WTC11 (cell line): ENCODE measurements around the gene KCNJ8. TPM values are rescaled to one million over a fixed set of nuclear protein-coding genes. Genes with fewer than 3 reads are reported as not detected.

ENCODE experiments used
- ATAC-seq: fragments of 200-7000 bp; cut with Tn5 transposase; 2 replicates; pipeline ENCODE4 v1.10.0; 2021; ENCODE audit warnings: mild to moderate bottlenecking, moderate library complexity
- CTCF ChIA-PET: fragments of 300-600 bp; sonication (Branson Sonifier 250); formaldehyde crosslinking; loops from one replicate; lab custom pipeline; 2021; ENCODE audit warnings: antibody characterized with exemption; lab: Charles Lee
- POLR2A ChIA-PET: fragments of 350-600 bp; sonication (Branson Sonifier 250); formaldehyde crosslinking; loops from one replicate; lab custom pipeline; 2021; ENCODE audit warnings: antibody characterized with exemption; lab: Charles Lee
- DNase-seq: peaks from one replicate; pipeline ENCODE4 v3.0.0; 2021; ENCODE audit warnings: low spot score
- H3K27ac Mint-ChIP-seq: 2 replicates; pipeline ENCODE4 v1.8.0; 2021; ENCODE audit warnings: mixed read lengths
- H3K27me3 Mint-ChIP-seq: 2 replicates; pipeline ENCODE4 v1.8.0; 2021; ENCODE audit warnings: low read depth, mild to moderate bottlenecking, moderate library complexity, mixed read lengths
- H3K36me3 Mint-ChIP-seq: 2 replicates; pipeline ENCODE4 v1.8.0; 2021; ENCODE audit warnings: mixed read lengths
- H3K4me1 Mint-ChIP-seq: 2 replicates; pipeline ENCODE4 v1.8.0; 2022; ENCODE audit warnings: mixed read lengths
- H3K4me3 Mint-ChIP-seq: 2 replicates; pipeline ENCODE4 v1.8.0; 2021; ENCODE audit warnings: mild to moderate bottlenecking, moderate library complexity, mixed read lengths
- H3K9me3 Mint-ChIP-seq: 2 replicates; pipeline ENCODE4 v1.8.0; 2021; ENCODE audit warnings: mixed read lengths
- AFF4 ChIP-seq: sonication (generic); formaldehyde crosslinking; IDR thresholded peaks from 2 replicates; pipeline ENCODE4 v1.8.1; 2023; ENCODE audit warnings: mild to moderate bottlenecking, missing genetic modification reagents, borderline replicate concordance
- AR ChIP-seq: fragments of 250-450 bp; sonication (Bioruptor Pico); IDR thresholded peaks from 2 replicates; pipeline ENCODE4 v1.9.0; 2021; ENCODE audit warnings: mild to moderate bottlenecking
- CREB1 ChIP-seq: sonication (generic); formaldehyde crosslinking; IDR thresholded peaks from 2 replicates; pipeline ENCODE4 v1.8.0; 2023; ENCODE audit warnings: mild to moderate bottlenecking, missing genetic modification reagents
- CREM ChIP-seq: sonication (generic); formaldehyde crosslinking; IDR thresholded peaks from 2 replicates; pipeline ENCODE4 v1.8.1; 2022; ENCODE audit warnings: mild to moderate bottlenecking, missing genetic modification reagents, moderate library complexity
- E2F1 ChIP-seq: sonication (generic); formaldehyde crosslinking; IDR thresholded peaks from 2 replicates; pipeline ENCODE4 v1.8.0; 2022; ENCODE audit warnings: mild to moderate bottlenecking, missing genetic modification reagents
- FOXP1 ChIP-seq: sonication (generic); formaldehyde crosslinking; IDR thresholded peaks from 2 replicates; pipeline ENCODE4 v1.8.0; 2022; ENCODE audit warnings: missing genetic modification reagents, mild to moderate bottlenecking, moderate library complexity, borderline replicate concordance
- MXD4 ChIP-seq: fragments of 250-450 bp; sonication (Bioruptor Pico); IDR thresholded peaks from 2 replicates; pipeline ENCODE4 v1.8.0; 2021; ENCODE audit warnings: mild to moderate bottlenecking, moderate library complexity, borderline replicate concordance
- MYBL2 ChIP-seq: sonication (generic); formaldehyde crosslinking; IDR thresholded peaks from 2 replicates; pipeline ENCODE4 v1.8.1; 2023; ENCODE audit warnings: mild to moderate bottlenecking, moderate library complexity, missing genetic modification reagents
- SP1 ChIP-seq: sonication (generic); formaldehyde crosslinking; conservative IDR thresholded peaks from 2 replicates; pipeline ENCODE4 v1.8.1; 2022; ENCODE audit warnings: missing genetic modification reagents
- TP53 ChIP-seq: sonication (generic); formaldehyde crosslinking; IDR thresholded peaks from 2 replicates; pipeline ENCODE4 v1.8.1; 2023; ENCODE audit warnings: mild to moderate bottlenecking, missing genetic modification reagents
- USF2 ChIP-seq: sonication (generic); formaldehyde crosslinking; IDR thresholded peaks from 2 replicates; pipeline ENCODE4 v1.8.1; 2023; ENCODE audit warnings: mild to moderate bottlenecking, missing genetic modification reagents, moderate library complexity
- ZBTB21 ChIP-seq: sonication (generic); formaldehyde crosslinking; IDR thresholded peaks from 2 replicates; pipeline ENCODE4 v1.8.1; 2023; ENCODE audit warnings: mild to moderate bottlenecking, missing genetic modification reagents, borderline replicate concordance
- ZNF263 ChIP-seq: sonication (generic); formaldehyde crosslinking; IDR thresholded peaks from 2 replicates; pipeline ENCODE4 v1.8.1; 2022; ENCODE audit warnings: low read depth, mild to moderate bottlenecking, moderate library complexity, missing genetic modification reagents
- ZNF671 ChIP-seq: fragments of 250-450 bp; sonication (Bioruptor Pico); IDR thresholded peaks from 2 replicates; pipeline ENCODE4 v1.8.0; 2021; ENCODE audit warnings: mild to moderate bottlenecking
- ZSCAN18 ChIP-seq: fragments of 250-450 bp; sonication (Bioruptor Pico); IDR thresholded peaks from 2 replicates; pipeline ENCODE4 v2.1.2; 2022; ENCODE audit warnings: mild to moderate bottlenecking, moderate library complexity
- total RNA-seq: library from RNA; stranded (reverse); gene quantifications from 3 replicates; pipeline ENCODE4 v1.2.3, GENCODE V29; 2021
- TF ChIP-seq, protein P1 (sequence below): sonication (generic); formaldehyde crosslinking; conservative IDR thresholded peaks from 2 replicates; pipeline ENCODE4 v1.8.1; 2023; ENCODE audit warnings: mild to moderate bottlenecking, low read depth, missing genetic modification reagents, moderate library complexity

Gene KCNJ8
- total RNA-seq, 1 experiment from 2014 or later, result 1.4 TPM

DNA sequence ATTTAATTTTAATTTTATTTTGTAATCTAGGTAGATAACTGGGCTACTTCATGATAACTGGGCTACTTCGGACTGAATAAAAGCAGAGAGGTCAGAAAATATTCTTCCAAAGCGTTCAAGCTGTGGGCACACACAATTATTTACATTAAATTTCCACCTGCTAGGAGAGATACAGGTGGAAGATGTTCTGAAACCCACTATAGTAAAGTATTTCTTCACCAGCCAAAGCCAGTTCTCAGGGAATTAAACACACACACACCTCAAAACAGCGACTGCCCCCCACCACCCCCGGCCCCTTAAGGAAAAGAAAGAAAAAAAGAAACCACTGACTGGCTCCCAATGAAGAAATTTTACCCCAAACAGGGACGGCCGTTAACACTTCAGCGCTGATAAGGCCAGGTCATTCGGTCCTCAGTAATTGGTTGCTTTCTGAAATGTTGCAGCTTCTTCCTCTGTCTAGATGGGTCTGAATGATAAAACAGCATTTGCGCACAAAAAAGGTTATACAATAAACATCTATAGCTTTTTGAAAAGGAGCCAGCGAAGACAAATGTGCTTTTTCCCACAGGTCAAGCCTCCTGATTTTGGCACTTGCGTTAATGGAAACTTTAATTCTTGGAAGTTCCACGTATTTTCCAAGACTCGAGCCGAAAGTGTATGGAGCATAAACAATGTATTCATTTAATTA, 771 bp upstream of the KCNJ8 start:
- no peak overlapping the region for H3K27ac Mint-ChIP-seq
- no peaks in the 10 kb centered on the region for H3K9me3 Mint-ChIP-seq
- H3K4me1 Mint-ChIP-seq, result peaks cover 19% of the 10 kb centered on the region
- no peak for DNase-seq
- no peak for ATAC-seq
- H3K4me3 Mint-ChIP-seq, result peak overlapping the region; percentile 64
- CTCF ChIA-PET, result interaction anchor here (1.0 to 2.1 kb wide), 5 partner anchors 12 to 243 kb away, joined by 3 to 6 read pairs (median 5); no protein-coding TSS in a partner anchor
- TF ChIP-seq AFF4, result no peak
- no peak for TF ChIP-seq USF2
- TF ChIP-seq ZSCAN18 (CRISPR knock-in tag), result no peak
- TF ChIP-seq FOXP1 (CRISPR knock-in tag), result no peak
- TF ChIP-seq AR, result no peak
- TF ChIP-seq TP53, result no peak
- TF ChIP-seq, protein P1, sequence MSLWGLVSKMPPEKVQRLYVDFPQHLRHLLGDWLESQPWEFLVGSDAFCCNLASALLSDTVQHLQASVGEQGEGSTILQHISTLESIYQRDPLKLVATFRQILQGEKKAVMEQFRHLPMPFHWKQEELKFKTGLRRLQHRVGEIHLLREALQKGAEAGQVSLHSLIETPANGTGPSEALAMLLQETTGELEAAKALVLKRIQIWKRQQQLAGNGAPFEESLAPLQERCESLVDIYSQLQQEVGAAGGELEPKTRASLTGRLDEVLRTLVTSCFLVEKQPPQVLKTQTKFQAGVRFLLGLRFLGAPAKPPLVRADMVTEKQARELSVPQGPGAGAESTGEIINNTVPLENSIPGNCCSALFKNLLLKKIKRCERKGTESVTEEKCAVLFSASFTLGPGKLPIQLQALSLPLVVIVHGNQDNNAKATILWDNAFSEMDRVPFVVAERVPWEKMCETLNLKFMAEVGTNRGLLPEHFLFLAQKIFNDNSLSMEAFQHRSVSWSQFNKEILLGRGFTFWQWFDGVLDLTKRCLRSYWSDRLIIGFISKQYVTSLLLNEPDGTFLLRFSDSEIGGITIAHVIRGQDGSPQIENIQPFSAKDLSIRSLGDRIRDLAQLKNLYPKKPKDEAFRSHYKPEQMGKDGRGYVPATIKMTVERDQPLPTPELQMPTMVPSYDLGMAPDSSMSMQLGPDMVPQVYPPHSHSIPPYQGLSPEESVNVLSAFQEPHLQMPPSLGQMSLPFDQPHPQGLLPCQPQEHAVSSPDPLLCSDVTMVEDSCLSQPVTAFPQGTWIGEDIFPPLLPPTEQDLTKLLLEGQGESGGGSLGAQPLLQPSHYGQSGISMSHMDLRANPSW (CRISPR knock-in tag), result no peak
- peaks cover 33% of the 10 kb centered on the region for H3K27me3 Mint-ChIP-seq
- POLR2A ChIA-PET, result interaction anchor here (0.6 to 1.4 kb wide), 2 partner anchors 124 to 492 kb away, joined by 3 read pairs; no protein-coding TSS in a partner anchor
- H3K36me3 Mint-ChIP-seq, result no peaks in the 10 kb centered on the region

- peak overlapping the region; percentile 63 for H3K4me3 Mint-ChIP-seq
- H3K4me1 Mint-ChIP-seq, result peaks cover 13% of the 10 kb centered on the region; the same call in 1 of the 2 replicates
- H3K27me3 Mint-ChIP-seq, result peaks cover 33% of the 10 kb centered on the region
- no peak overlapping the region for H3K27ac Mint-ChIP-seq
- POLR2A ChIA-PET, result interaction anchor here (1.4 kb wide), 1 partner anchor 123 kb away, joined by 3 read pairs; no protein-coding TSS in a partner anchor
- no peaks in the 10 kb centered on the region for H3K9me3 Mint-ChIP-seq
- ATAC-seq, result no peak
- CTCF ChIA-PET, result interaction anchor here (1.1 to 2.1 kb wide), 5 partner anchors 11 to 245 kb away, joined by 3 to 6 read pairs (median 4); no protein-coding TSS in a partner anchor
- H3K36me3 Mint-ChIP-seq, result no peaks in the 10 kb centered on the region
- no peak for DNase-seq
- TF ChIP-seq SP1 (CRISPR knock-in tag) (no peak), ZBTB21 (CRISPR knock-in tag) (no peak), USF2 (no peak), E2F1 (no peak), CREB1 (CRISPR knock-in tag) (no peak), MXD4 (CRISPR knock-in tag) (no peak), MYBL2 (CRISPR knock-in tag) (no peak), CREM (CRISPR knock-in tag) (no peak), ZNF263 (CRISPR knock-in tag) (no peak), ZNF671 (CRISPR knock-in tag) (no peak)
- TF ChIP-seq, protein P1 (CRISPR knock-in tag), result no peak
These were observed 700 bp downstream of the KCNJ8 start for GRCh38 chr12:21773806-21774205.
